ENCODE results near the gene RB1. TPM values are rescaled to one million over a fixed set of nuclear protein-coding genes. Genes with fewer than 3 reads are reported as not detected.

Gene RB1
- total and polyA plus RNA-seq, 2 donors (not counting 1 experiment from before 2014, with no cell fraction given) = 24.0 to 70.4 TPM

DNA sequence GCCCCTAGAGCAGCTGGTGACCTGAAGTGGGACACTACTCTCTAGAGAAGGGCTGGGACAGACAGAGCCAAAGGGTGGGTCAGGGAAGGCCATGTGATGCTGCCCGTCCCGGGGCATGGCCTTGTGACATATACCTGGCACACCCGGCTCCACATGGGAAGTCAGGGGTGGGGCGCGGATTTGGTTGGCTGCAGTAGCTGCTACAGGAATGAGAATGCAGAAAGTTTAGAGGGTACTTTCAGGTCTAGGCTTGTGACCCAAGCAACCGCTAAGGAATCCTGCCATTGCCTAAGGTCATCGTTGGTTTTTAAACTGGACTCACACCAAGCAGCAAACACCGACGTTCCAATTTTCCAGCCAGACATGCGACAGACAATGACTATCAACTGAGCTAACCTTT is 203.5 kb downstream of the RB1 start:
- H3K9ac ChIP-seq (ENCODE audit: low read length) = no peak overlapping the region
- 98% methylated on average over 9 of the region's 10 CpGs for WGBS (ENCODE audit: insufficient coverage)
- no peak overlapping the region for H2AFZ ChIP-seq (ENCODE audit: insufficient read depth, low read depth, low read length, poor library complexity, severe bottlenecking)
- DNase-seq = no peak
- H3K9me3 Mint-ChIP-seq (ENCODE audit: insufficient read depth) = no peaks in the 10 kb centered on the region
- peaks cover 28% of the 10 kb centered on the region in 2 donors for H3K4me1 ChIP-seq (ENCODE audit: control insufficient read depth in 2 of 2, insufficient read depth in 2 of 2, low read length in 2 of 2)
- no peaks in the 10 kb centered on the region for H3K36me3 ChIP-seq (replicated peaks in 1 of 2; ENCODE audit: control extremely low read depth in 1 of 2, control insufficient read depth in 1 of 2, extremely low read depth in 1 of 2, insufficient read depth in 2 of 2, low read length in 1 of 2)
- POLR2A ChIA-PET = no interaction called here
- peaks cover 36% of the 10 kb centered on the region for H3K4me1 Mint-ChIP-seq
- H3K27me3 ChIP-seq (replicated peaks in 1 of 4; ENCODE audit: control extremely low read depth in 1 of 4, control insufficient read depth in 3 of 4, insufficient read depth in 4 of 4, low read length in 3 of 4) = peaks cover 0 to 49% (median 7%) of the 10 kb centered on the region in 4 experiments
- H3K4me2 ChIP-seq (replicated peaks; ENCODE audit: low read depth, low read length, poor library complexity, severe bottlenecking) = no peak overlapping the region
- H3K27ac ChIP-seq (ENCODE audit: low read length in 2 of 2) = no peak overlapping the region
- peaks cover 13% of the 10 kb centered on the region for H4K20me1 ChIP-seq (ENCODE audit: control insufficient read depth, insufficient read depth, low read length, poor library complexity, severe bottlenecking)
- no peak overlapping the region for H3K4me3 Mint-ChIP-seq
- no peak overlapping the region for H3K4me3 ChIP-seq (ENCODE audit: control extremely low read depth in 1 of 5, extremely low read depth in 1 of 5, insufficient read depth in 1 of 5, low read depth in 2 of 5, low read length in 4 of 5)
- intact Hi-C loops (cut with micrococcal nuclease) = no loop called here
- ATAC-seq (ENCODE audit: low read depth) = no peak
- no peaks in the 10 kb centered on the region for H3K79me2 ChIP-seq (ENCODE audit: control insufficient read depth, insufficient read depth, low read length)
- CTCF ChIA-PET = interaction anchor here (2.5 kb wide), 1 partner anchor 74 kb away, joined by 14 read pairs; no protein-coding TSS in a partner anchor
- H3K27me3 Mint-ChIP-seq = peaks cover 33% of the 10 kb centered on the region
- no peak overlapping the region for H3K27ac Mint-ChIP-seq
- peaks cover 0 to 10% (median 0%) of the 10 kb centered on the region in 3 donors for H3K9me3 ChIP-seq (ENCODE audit: control extremely low read depth in 1 of 3, control insufficient read depth in 2 of 3, insufficient read depth in 1 of 3, low read length in 2 of 3)
- no peak for TF ChIP-seq EZH2 (IDR thresholded peaks at IDR 0.05; ENCODE audit: borderline replicate concordance, insufficient read depth, low read depth, low read length, poor library complexity, severe bottlenecking)
- TF ChIP-seq, protein P1, sequence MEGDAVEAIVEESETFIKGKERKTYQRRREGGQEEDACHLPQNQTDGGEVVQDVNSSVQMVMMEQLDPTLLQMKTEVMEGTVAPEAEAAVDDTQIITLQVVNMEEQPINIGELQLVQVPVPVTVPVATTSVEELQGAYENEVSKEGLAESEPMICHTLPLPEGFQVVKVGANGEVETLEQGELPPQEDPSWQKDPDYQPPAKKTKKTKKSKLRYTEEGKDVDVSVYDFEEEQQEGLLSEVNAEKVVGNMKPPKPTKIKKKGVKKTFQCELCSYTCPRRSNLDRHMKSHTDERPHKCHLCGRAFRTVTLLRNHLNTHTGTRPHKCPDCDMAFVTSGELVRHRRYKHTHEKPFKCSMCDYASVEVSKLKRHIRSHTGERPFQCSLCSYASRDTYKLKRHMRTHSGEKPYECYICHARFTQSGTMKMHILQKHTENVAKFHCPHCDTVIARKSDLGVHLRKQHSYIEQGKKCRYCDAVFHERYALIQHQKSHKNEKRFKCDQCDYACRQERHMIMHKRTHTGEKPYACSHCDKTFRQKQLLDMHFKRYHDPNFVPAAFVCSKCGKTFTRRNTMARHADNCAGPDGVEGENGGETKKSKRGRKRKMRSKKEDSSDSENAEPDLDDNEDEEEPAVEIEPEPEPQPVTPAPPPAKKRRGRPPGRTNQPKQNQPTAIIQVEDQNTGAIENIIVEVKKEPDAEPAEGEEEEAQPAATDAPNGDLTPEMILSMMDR (IDR thresholded peaks at IDR 0.05) = no peak

- Histone ChIP-seq H3K9ac (ENCODE audit: low read length) (no peak overlapping the region), H3K9me3 (ENCODE audit: control extremely low read depth in 1 of 3, control insufficient read depth in 2 of 3, insufficient read depth in 1 of 3, low read length in 2 of 3) (peaks cover 0 to 10% (median 0%) of the 10 kb centered on the region in 3 donors), H3K4me1 (ENCODE audit: control insufficient read depth in 2 of 2, insufficient read depth in 2 of 2, low read length in 2 of 2) (peaks cover 28% of the 10 kb centered on the region in 2 donors), H3K36me3 (replicated peaks in 1 of 2; ENCODE audit: control extremely low read depth in 1 of 2, control insufficient read depth in 1 of 2, extremely low read depth in 1 of 2, insufficient read depth in 2 of 2, low read length in 1 of 2) (no peaks in the 10 kb centered on the region), H3K27ac (ENCODE audit: low read length in 2 of 2) (no peak overlapping the region), H3K79me2 (ENCODE audit: control insufficient read depth, insufficient read depth, low read length) (no peaks in the 10 kb centered on the region), H3K4me2 (replicated peaks; ENCODE audit: low read depth, low read length, poor library complexity, severe bottlenecking) (no peak overlapping the region), H4K20me1 (ENCODE audit: control insufficient read depth, insufficient read depth, low read length, poor library complexity, severe bottlenecking) (peaks cover 13% of the 10 kb centered on the region), H2AFZ (ENCODE audit: insufficient read depth, low read depth, low read length, poor library complexity, severe bottlenecking) (no peak overlapping the region), H3K27me3 (replicated peaks in 1 of 4; ENCODE audit: control extremely low read depth in 1 of 4, control insufficient read depth in 3 of 4, insufficient read depth in 4 of 4, low read length in 3 of 4) (peaks cover 0 to 45% (median 7%) of the 10 kb centered on the region in 4 experiments), H3K4me3 (ENCODE audit: control extremely low read depth in 1 of 5, extremely low read depth in 1 of 5, insufficient read depth in 1 of 5, low read depth in 2 of 5, low read length in 4 of 5) (no peak overlapping the region)
- WGBS (ENCODE audit: insufficient coverage) = 96% methylated on average over 4 of the region's 6 CpGs
- H3K4me1 Mint-ChIP-seq = peaks cover 31% of the 10 kb centered on the region
- no peak for ATAC-seq (ENCODE audit: low read depth)
- TF ChIP-seq, protein P1 (IDR thresholded peaks at IDR 0.05) = no peak
- no peak for TF ChIP-seq EZH2 (IDR thresholded peaks at IDR 0.05; ENCODE audit: borderline replicate concordance, insufficient read depth, low read depth, low read length, poor library complexity, severe bottlenecking)
- ChIA-PET POLR2A (no interaction called here), CTCF (no interaction called here)
- intact Hi-C loops (cut with micrococcal nuclease) = no loop called here
- peaks cover 26% of the 10 kb centered on the region for H3K27me3 Mint-ChIP-seq
- H3K4me3 Mint-ChIP-seq = no peak overlapping the region
- DNase-seq = no peak
- no peak overlapping the region for H3K27ac Mint-ChIP-seq
- H3K9me3 Mint-ChIP-seq (ENCODE audit: insufficient read depth) = no peaks in the 10 kb centered on the region
Observed at GRCh38 chr13:48508011-48508410, 204.5 kb downstream of the RB1 start.

Measured in B cell (primary cell).